A549 (cell line): Measurements from ENCODE around the gene L3HYPDH. TPM values are rescaled to one million over a fixed set of nuclear protein-coding genes. Genes with fewer than 3 reads are reported as not detected.

Experiments used
- ATAC-seq, 2 experiments: fragments of 200-7000 bp in 1 of 2; fragments of >200 bp in 1 of 2; cut with Nextera tagmentation in 1 of 2; cut with Tn5 transposase in 1 of 2; 3 replicates each; pipeline versions ENCODE4 v1.8.0 to v1.9.1; 2018 to 2020; ENCODE audit warnings: mild to moderate bottlenecking in 1 of 2, moderate library complexity in 1 of 2
- CTCF ChIA-PET: fragments of 300-600 bp; sonication (Branson Sonifier 250); formaldehyde crosslinking; extraction: SDS; loops from one replicate; lab custom pipeline; 2021; ENCODE audit warnings: antibody characterized with exemption, inconsistent platforms; lab: Yijun Ruan, JAX
- POLR2A ChIA-PET: fragments of 350-600 bp; formaldehyde crosslinking; extraction: SDS; loops from one replicate; lab custom pipeline; 2021; ENCODE audit warnings: antibody characterized with exemption, inconsistent platforms; lab: Yijun Ruan, JAX
- DNase-seq, 2 experiments: peaks; one replicate each; pipeline versions ENCODE4 v3.0.0 to v3.0.0-alpha.2; 2011 to 2016; ENCODE audit warnings: low read depth in 1 of 2, low spot score in 1 of 2
- FAIRE-seq: peaks from 2 replicates; lab custom pipeline; 2011; peaks lifted over from hg19 to GRCh38; lab: Jason Lieb, UNC
- H3K27ac ChIP-seq, 2 experiments: fragments of >200 bp; sonication (Bioruptor Twin); formaldehyde crosslinking; 3 replicates each; pipeline ENCODE4 v1.5.1; 2016 to 2017
- H3K4me1 ChIP-seq: fragments of >200 bp; sonication (Bioruptor Twin); formaldehyde crosslinking; 3 replicates; pipeline ENCODE4 v1.6.1; 2016
- H3K4me2 ChIP-seq: fragments of >200 bp; sonication (Bioruptor Twin); formaldehyde crosslinking; 3 replicates; pipeline ENCODE4 v1.6.1; 2016
- H3K4me3 ChIP-seq: fragments of >200 bp; sonication (Bioruptor Twin); formaldehyde crosslinking; 3 replicates; pipeline ENCODE4 v1.5.1; 2016
- H3K9me3 ChIP-seq: fragments of >200 bp; sonication (Bioruptor Twin); formaldehyde crosslinking; 3 replicates; pipeline ENCODE4 v1.6.1; 2016
- BHLHE40 ChIP-seq: IDR thresholded peaks from 2 replicates; pipeline ENCODE4 v1.6.1; 2012; ENCODE audit warnings: low read depth, low read length, inconsistent platforms
- CBX8 ChIP-seq: fragments of 200-600 bp; sonication (generic); IDR thresholded peaks from 2 replicates; pipeline ENCODE4 v1.6.1; 2016
- CHD2 ChIP-seq: fragments of 150-350 bp; IDR thresholded peaks from 2 replicates; pipeline ENCODE4 v1.6.1; 2014; ENCODE audit warnings: low read length; ENCODE audit not compliant: partially characterized antibody
- EHF ChIP-seq: fragments of 250-450 bp; sonication (Bioruptor Pico); IDR thresholded peaks from 2 replicates; pipeline ENCODE4 v1.5.0; 2020; ENCODE audit warnings: mild to moderate bottlenecking
- FOSL2 ChIP-seq, 2 experiments: fragments of 450-650 bp in 1 of 2; fragments of >200 bp in 1 of 2; sonication (Bioruptor Twin) in 1 of 2; formaldehyde crosslinking; IDR thresholded peaks; 2 replicates each; pipeline versions ENCODE4 v1.5.0 to v1.6.1; 2016 to 2020; ENCODE audit warnings: mild to moderate bottlenecking in 1 of 2, moderate library complexity in 1 of 2
- GATA3 ChIP-seq: IDR thresholded peaks from 2 replicates; pipeline ENCODE4 v1.6.1; 2012; ENCODE audit warnings: borderline replicate concordance
- HEYL ChIP-seq: fragments of 250-450 bp; sonication (Bioruptor Pico); IDR thresholded peaks from 2 replicates; pipeline ENCODE4 v1.8.0; 2021; ENCODE audit warnings: mild to moderate bottlenecking, moderate library complexity
- JUN ChIP-seq, 2 experiments: fragments of >200 bp; sonication (Bioruptor Twin); formaldehyde crosslinking; IDR thresholded peaks; 2 replicates in 1 of 2; 3 replicates in 1 of 2; pipeline ENCODE4 v1.6.1; 2016 to 2017
- KDM1A ChIP-seq: fragments of 200-600 bp; sonication (generic); IDR thresholded peaks from 2 replicates; pipeline ENCODE4 v1.6.1; 2016; ENCODE audit warnings: low read depth, mild to moderate bottlenecking
- NPAS2 ChIP-seq: fragments of 250-450 bp; sonication (Bioruptor Pico); IDR thresholded peaks from 2 replicates; pipeline ENCODE4 v1.8.0; 2022; ENCODE audit warnings: mild to moderate bottlenecking, moderate library complexity, borderline replicate concordance
- NR3C1 ChIP-seq: fragments of >200 bp; sonication (Bioruptor Twin); formaldehyde crosslinking; IDR thresholded peaks from 3 replicates; pipeline ENCODE4 v1.6.1; 2017
- POLR2A ChIP-seq: IDR thresholded peaks from 2 replicates; pipeline ENCODE4 v1.6.1; 2012; ENCODE audit warnings: mild to moderate bottlenecking, low read length
- RAD21 ChIP-seq, 2 experiments: fragments of >200 bp in 1 of 2; sonication (Bioruptor Twin) in 1 of 2; formaldehyde crosslinking in 1 of 2; IDR thresholded peaks in 1 of 2; conservative IDR thresholded peaks in 1 of 2; 2 replicates in 1 of 2; 3 replicates in 1 of 2; pipeline ENCODE4 v1.6.1; 2012 to 2018; ENCODE audit warnings: inconsistent platforms in 1 of 2
- RARB ChIP-seq: fragments of 250-450 bp; sonication (Bioruptor Pico); IDR thresholded peaks from 2 replicates; pipeline ENCODE4 v1.8.0; 2021; ENCODE audit warnings: mild to moderate bottlenecking, moderate library complexity
- SMC3 ChIP-seq: fragments of >200 bp; sonication (Bioruptor Twin); formaldehyde crosslinking; IDR thresholded peaks from 3 replicates; pipeline ENCODE4 v1.6.1; 2018; ENCODE audit warnings: inconsistent platforms
- SREBF2 ChIP-seq: fragments of 450-650 bp; IDR thresholded peaks from 2 replicates; pipeline ENCODE4 v1.6.1; 2014; ENCODE audit warnings: mild to moderate bottlenecking, moderate library complexity
- TP53 ChIP-seq: fragments of 250-450 bp; sonication (Bioruptor Pico); IDR thresholded peaks from 2 replicates; pipeline ENCODE4 v1.5.0; 2021; ENCODE audit warnings: mild to moderate bottlenecking, moderate library complexity
- ZC3H11A ChIP-seq: fragments of 450-650 bp; IDR thresholded peaks from 2 replicates; pipeline ENCODE4 v1.6.1; 2014; ENCODE audit warnings: antibody characterized with exemption, mild to moderate bottlenecking
- ZFP36 ChIP-seq: fragments of 450-650 bp; IDR thresholded peaks from 2 replicates; pipeline ENCODE4 v1.6.1; 2014; ENCODE audit warnings: borderline replicate concordance; ENCODE audit not compliant: partially characterized antibody
- WGBS: methylation state at CpG from one replicate; pipeline ENCODE4 v1.1.6; 2017; ENCODE audit errors: missing lambda C conversion rate; 5-methylcytosine and 5-hydroxymethylcytosine counted together
- polyA plus RNA-seq, 4 experiments: library from polyadenylated mRNA; depleted of rRNA in 3 of 4; stranded (reverse); fragments of >200 nt; fragmentation: RNase III in 1 of 4; extraction: RNeasy Plus Mini Kit Qiagen cat#74134 plus additional on column Dnase treatment in 1 of 4; gene quantifications; 2 replicates in 3 of 4; 3 replicates in 1 of 4; pipeline ENCODE4 v1.2.3, GENCODE V29; 2011 to 2017
- TF ChIP-seq, protein P1 (sequence below): fragments of >200 bp; sonication (Bioruptor Twin); formaldehyde crosslinking; IDR thresholded peaks from 2 replicates; pipeline ENCODE4 v1.6.1; 2016
- TF ChIP-seq, protein P2 (sequence below): IDR thresholded peaks from 2 replicates; pipeline ENCODE4 v1.6.1; 2012; ENCODE audit warnings: low read depth, borderline replicate concordance
- TF ChIP-seq, protein P3 (sequence below): fragments of >200 bp; sonication (Bioruptor Twin); formaldehyde crosslinking; IDR thresholded peaks from 3 replicates; pipeline ENCODE4 v1.5.1; 2016
- TF ChIP-seq, protein P4 (sequence below): IDR thresholded peaks from 2 replicates; pipeline ENCODE4 v1.6.1; 2012
- TF ChIP-seq, protein P5 (sequence below): IDR thresholded peaks from 2 replicates; pipeline ENCODE4 v1.6.1; 2012

L3HYPDH gene
- polyA plus RNA-seq, 2 of the 4 experiments (the other 2 are of a cell fraction): 47.5 to 100.0 TPM

DNA sequence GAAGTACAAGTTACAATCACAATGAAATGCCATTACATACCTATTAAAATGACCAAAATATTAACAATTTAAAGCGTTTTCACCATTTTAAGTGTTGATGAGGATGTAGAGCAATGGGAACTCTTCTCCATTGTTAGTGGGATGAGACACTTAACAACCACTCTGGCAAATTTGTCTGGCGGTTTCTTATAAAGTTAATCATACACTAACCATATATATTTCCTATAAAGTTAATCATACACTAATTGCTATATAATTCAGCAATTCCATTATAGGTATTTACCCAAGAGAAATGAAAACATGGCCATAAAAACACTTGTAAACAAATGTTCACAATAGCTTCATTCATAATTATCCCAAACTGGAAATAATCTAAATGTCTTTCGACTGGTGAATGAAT lies 36.0 kb upstream of the L3HYPDH start:
- TF ChIP-seq TP53 (CRISPR knock-in tag) (no peak), KDM1A (no peak), SREBF2 (no peak), CBX8 (no peak), JUN (IDR thresholded peaks at IDR 0.05) (no peak), ZFP36 (no peak), BHLHE40 (no peak), SMC3 (no peak), ZC3H11A (no peak), CHD2 (no peak)
- TF ChIP-seq, protein P1, sequence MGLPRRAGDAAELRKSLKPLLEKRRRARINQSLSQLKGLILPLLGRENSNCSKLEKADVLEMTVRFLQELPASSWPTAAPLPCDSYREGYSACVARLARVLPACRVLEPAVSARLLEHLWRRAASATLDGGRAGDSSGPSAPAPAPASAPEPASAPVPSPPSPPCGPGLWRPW: no peak
- TF ChIP-seq, protein P2, sequence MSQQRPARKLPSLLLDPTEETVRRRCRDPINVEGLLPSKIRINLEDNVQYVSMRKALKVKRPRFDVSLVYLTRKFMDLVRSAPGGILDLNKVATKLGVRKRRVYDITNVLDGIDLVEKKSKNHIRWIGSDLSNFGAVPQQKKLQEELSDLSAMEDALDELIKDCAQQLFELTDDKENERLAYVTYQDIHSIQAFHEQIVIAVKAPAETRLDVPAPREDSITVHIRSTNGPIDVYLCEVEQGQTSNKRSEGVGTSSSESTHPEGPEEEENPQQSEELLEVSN: no peak
- Histone ChIP-seq H3K4me2 (no peak overlapping the region), H3K9me3 (no peaks in the 10 kb centered on the region), H3K4me3 (no peak overlapping the region), H3K27ac (no peak overlapping the region), H3K4me1 (no peaks in the 10 kb centered on the region)
- CTCF ChIA-PET: no interaction called here
- ATAC-seq: no peak
- POLR2A ChIA-PET: no interaction called here
- no peak for DNase-seq
- FAIRE-seq: no peak
- WGBS: 29% methylated on average over 3 of the region's 3 CpGs

DNA sequence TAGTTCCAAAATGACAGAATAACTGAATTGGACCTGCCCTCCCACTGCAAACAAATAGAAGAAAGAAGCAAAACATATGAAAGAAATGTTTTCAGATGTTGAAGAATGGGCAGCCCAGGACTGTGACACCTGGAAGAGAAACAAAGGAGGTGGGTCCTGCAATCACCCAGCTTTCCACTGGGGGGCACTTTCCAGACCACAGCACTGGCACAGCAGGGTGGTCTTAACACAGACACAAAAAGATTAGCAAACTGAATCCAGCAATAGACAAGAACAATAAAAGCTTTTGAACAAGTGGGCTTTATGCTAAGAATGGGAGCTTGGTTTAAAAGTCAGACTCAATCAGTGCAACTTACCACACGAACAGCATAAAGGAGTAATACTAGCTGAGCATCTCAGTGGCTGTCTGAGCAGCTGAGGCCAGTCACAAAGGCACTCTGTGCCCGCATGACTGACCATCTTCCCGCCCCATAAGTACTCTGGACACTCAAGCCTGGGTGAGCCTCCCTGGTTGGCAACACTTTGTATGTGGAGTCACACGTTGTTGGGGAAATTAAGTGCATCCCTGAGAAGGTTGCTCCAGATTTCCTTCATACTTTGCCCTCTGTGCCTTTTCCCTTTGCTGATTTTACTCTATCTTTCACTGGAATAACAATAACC lies 27.8 kb upstream of the L3HYPDH start:
- Histone ChIP-seq H3K27ac (no peak overlapping the region), H3K9me3 (no peaks in the 10 kb centered on the region; the same call in 2 of the 3 replicates), H3K4me2 (no peak overlapping the region), H3K4me1 (no peaks in the 10 kb centered on the region), H3K4me3 (no peak overlapping the region)
- FAIRE-seq: no peak
- CTCF ChIA-PET: interaction anchor here (0.6 to 6.5 kb wide), 8 partner anchors 10 to 986 kb away, joined by 3 to 52 read pairs (median 4); partner anchors contain the start of genes CCDC175, JKAMP and L3HYPDH
- peak; percentile 9 to 24 for DNase-seq
- TF ChIP-seq ZC3H11A (no peak), TP53 (CRISPR knock-in tag) (no peak), SMC3 (peak; percentile 21; the same call in 1 of the 3 replicates), NR3C1 (no peak), BHLHE40 (no peak), NPAS2 (CRISPR knock-in tag) (no peak), KDM1A (no peak), POLR2A (no peak), RARB (CRISPR knock-in tag) (no peak), FOSL2 (IDR thresholded peaks at IDR 0.05) (no peak), FOSL2 (CRISPR knock-in tag; IDR thresholded peaks at IDR 0.05) (no peak), HEYL (CRISPR knock-in tag) (no peak), EHF (CRISPR knock-in tag) (no peak), GATA3 (no peak), RAD21 (conservative IDR thresholded peaks at IDR 0.05 in 1 of 2, IDR thresholded peaks at IDR 0.05 in 1 of 2) (peak in 1 of 2 experiments; percentile 21; a peak in 1 of 5 replicates)
- TF ChIP-seq, protein P2: no peak
- TF ChIP-seq, protein P3, sequence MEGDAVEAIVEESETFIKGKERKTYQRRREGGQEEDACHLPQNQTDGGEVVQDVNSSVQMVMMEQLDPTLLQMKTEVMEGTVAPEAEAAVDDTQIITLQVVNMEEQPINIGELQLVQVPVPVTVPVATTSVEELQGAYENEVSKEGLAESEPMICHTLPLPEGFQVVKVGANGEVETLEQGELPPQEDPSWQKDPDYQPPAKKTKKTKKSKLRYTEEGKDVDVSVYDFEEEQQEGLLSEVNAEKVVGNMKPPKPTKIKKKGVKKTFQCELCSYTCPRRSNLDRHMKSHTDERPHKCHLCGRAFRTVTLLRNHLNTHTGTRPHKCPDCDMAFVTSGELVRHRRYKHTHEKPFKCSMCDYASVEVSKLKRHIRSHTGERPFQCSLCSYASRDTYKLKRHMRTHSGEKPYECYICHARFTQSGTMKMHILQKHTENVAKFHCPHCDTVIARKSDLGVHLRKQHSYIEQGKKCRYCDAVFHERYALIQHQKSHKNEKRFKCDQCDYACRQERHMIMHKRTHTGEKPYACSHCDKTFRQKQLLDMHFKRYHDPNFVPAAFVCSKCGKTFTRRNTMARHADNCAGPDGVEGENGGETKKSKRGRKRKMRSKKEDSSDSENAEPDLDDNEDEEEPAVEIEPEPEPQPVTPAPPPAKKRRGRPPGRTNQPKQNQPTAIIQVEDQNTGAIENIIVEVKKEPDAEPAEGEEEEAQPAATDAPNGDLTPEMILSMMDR: peak; percentile 35; the same call in 2 of the 3 replicates
- TF ChIP-seq, protein P4, sequence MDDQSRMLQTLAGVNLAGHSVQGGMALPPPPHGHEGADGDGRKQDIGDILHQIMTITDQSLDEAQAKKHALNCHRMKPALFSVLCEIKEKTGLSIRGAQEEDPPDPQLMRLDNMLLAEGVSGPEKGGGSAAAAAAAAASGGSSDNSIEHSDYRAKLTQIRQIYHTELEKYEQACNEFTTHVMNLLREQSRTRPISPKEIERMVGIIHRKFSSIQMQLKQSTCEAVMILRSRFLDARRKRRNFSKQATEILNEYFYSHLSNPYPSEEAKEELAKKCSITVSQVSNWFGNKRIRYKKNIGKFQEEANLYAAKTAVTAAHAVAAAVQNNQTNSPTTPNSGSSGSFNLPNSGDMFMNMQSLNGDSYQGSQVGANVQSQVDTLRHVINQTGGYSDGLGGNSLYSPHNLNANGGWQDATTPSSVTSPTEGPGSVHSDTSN: no peak
- TF ChIP-seq, protein P5, sequence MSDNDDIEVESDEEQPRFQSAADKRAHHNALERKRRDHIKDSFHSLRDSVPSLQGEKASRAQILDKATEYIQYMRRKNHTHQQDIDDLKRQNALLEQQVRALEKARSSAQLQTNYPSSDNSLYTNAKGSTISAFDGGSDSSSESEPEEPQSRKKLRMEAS: no peak
- 9% methylated on average over 4 of the region's 4 CpGs for WGBS
- ATAC-seq: peak; percentile 45 to 74; a peak in 4 of 6 replicates
- POLR2A ChIA-PET: interaction anchor here (0.7 kb wide), 1 partner anchor 28 kb away, joined by 4 read pairs; the partner anchor contains the start of genes JKAMP and L3HYPDH
